AG04449 (cell line): ENCODE measurements around the gene HIVEP2.
"Not testable (repeated sequence)": the region's sequence is repeated elsewhere in the genome, so short reads cannot be mapped to it uniquely, and the experiment has no call there.

ENCODE experiments used
- CTCF ChIA-PET: fragments of 350-600 bp; formaldehyde crosslinking; extraction: SDS; loops from one replicate; lab custom pipeline; 2021; ENCODE audit warnings: antibody characterized with exemption; lab: Yijun Ruan, JAX
- POLR2A ChIA-PET: fragments of 400-600, 350-600 bp; formaldehyde crosslinking; extraction: SDS; loops from one replicate; lab custom pipeline; 2020; ENCODE audit warnings: antibody characterized with exemption, inconsistent platforms; lab: Yijun Ruan, JAX
- DNase-seq: peaks from one replicate; pipeline ENCODE4 v3.0.0-alpha.2; 2010; ENCODE audit warnings: low read depth, low spot score
- H3K4me3 ChIP-seq: 2 replicates; pipeline ENCODE4 v1.5.1; 2011; ENCODE audit warnings: low read depth, mild to moderate bottlenecking, control low read depth, low read length
- CTCF ChIP-seq: IDR thresholded peaks from one replicate; pipeline ENCODE4 v1.5.1; 2011; ENCODE audit warnings: mild to moderate bottlenecking, moderate library complexity, low read length, control low read depth, inconsistent platforms; ENCODE audit not compliant: insufficient read depth; ENCODE audit errors: missing control alignments

The HIVEP2 gene

GRCh38 chr6:142945049-142945445 lies at the start of gene HIVEP2:
TSS of gene HIVEP2 (minus strand) at chr6:142945176. CDS start at chr6:142774738, 170,438 bp downstream.
- peak; percentile 44 for TF ChIP-seq CTCF
- ChIA-PET CTCF (no interaction called here), POLR2A (interaction anchor here (0.6 to 0.7 kb wide), 2 partner anchors 15 to 250 kb away, joined by 3 read pairs; no protein-coding TSS in a partner anchor)
- H3K4me3 ChIP-seq = peak within 1 kb of the TSS; percentile 89
- no peak for DNase-seq

- no peak for DNase-seq
- ChIA-PET POLR2A (no interaction called here), CTCF (interaction anchor here (2.0 kb wide), 1 partner anchor 9 kb away, joined by 6 read pairs; no protein-coding TSS in a partner anchor)
Measured at GRCh38 chr6:142993977-142994376, 49.0 kb upstream of the HIVEP2 start.

GRCh38 chr6:142987490-142987889 lies 42.5 kb upstream of the HIVEP2 start:
- CTCF ChIA-PET = no interaction called here
- no peak for TF ChIP-seq CTCF
- H3K4me3 ChIP-seq = no peak overlapping the region
- DNase-seq = no peak
- POLR2A ChIA-PET = no interaction called here

More at GRCh38 chr6:142993977-142994376, 49.0 kb upstream of the HIVEP2 start:
- TF ChIP-seq CTCF = no peak
- no peak overlapping the region for H3K4me3 ChIP-seq

- H3K4me3 ChIP-seq = no peak overlapping the region
- ChIA-PET POLR2A (no interaction called here), CTCF (interaction anchor here (1.1 kb wide), 1 partner anchor 9 kb away, joined by 6 read pairs; no protein-coding TSS in a partner anchor)
- no peak for TF ChIP-seq CTCF
- no peak for DNase-seq
Measured at GRCh38 chr6:142985281-142985680, 40.3 kb upstream of the HIVEP2 start.

GRCh38 chr6:142984386-142984785 lies 39.4 kb upstream of the HIVEP2 start:
- no peak for TF ChIP-seq CTCF
- no peak overlapping the region for H3K4me3 ChIP-seq
- POLR2A ChIA-PET = no interaction called here
- DNase-seq = no peak
- CTCF ChIA-PET = interaction anchor here (1.1 kb wide), 1 partner anchor 10 kb away, joined by 6 read pairs; no protein-coding TSS in a partner anchor

- H3K4me3 ChIP-seq = no peak overlapping the region
- POLR2A ChIA-PET = no interaction called here
- no peak for TF ChIP-seq CTCF
- CTCF ChIA-PET = no interaction called here
- no peak for DNase-seq
Measured at GRCh38 chr6:142975365-142975764, 30.4 kb upstream of the HIVEP2 start.

- H3K4me3 ChIP-seq, CTCF ChIA-PET, DNase-seq, POLR2A ChIA-PET: not testable (repeated sequence)
Measured at GRCh38 chr6:142970941-142971340, 26.0 kb upstream of the HIVEP2 start.
